SJSA1 (cell line): ENCODE data around the gene MAN1A2. TPM values are rescaled to one million over a fixed set of nuclear protein-coding genes. Genes with fewer than 3 reads are reported as not detected.
A peak's percentile ranks its signal among the peaks of the same experiment; 100 is the strongest.
"Not testable (repeated sequence)": the region's sequence is repeated elsewhere in the genome, so short reads cannot be mapped to it uniquely, and the experiment has no call there.

ENCODE experiments used
- DNase-seq, 2 experiments: peaks; one replicate each; pipeline ENCODE4 v3.0.0-alpha.2; 2015 to 2020; ENCODE audit warnings: low spot score in 2 of 2, low read depth in 1 of 2
- H3K27ac ChIP-seq: fragments of 250-450 bp; sonication (Bioruptor Pico); 2 replicates; pipeline ENCODE4 v1.5.1; 2020; ENCODE audit warnings: mild to moderate bottlenecking, moderate library complexity
- H3K27me3 ChIP-seq: fragments of 250-450 bp; sonication (Bioruptor Pico); replicated peaks from 2 replicates; pipeline ENCODE4 v1.5.1; 2020; ENCODE audit warnings: mild to moderate bottlenecking, moderate library complexity
- H3K36me3 ChIP-seq: fragments of 250-450 bp; sonication (Bioruptor Pico); 2 replicates; pipeline ENCODE4 v1.5.1; 2020; ENCODE audit warnings: mild to moderate bottlenecking
- H3K4me1 ChIP-seq: fragments of 250-450 bp; sonication (Bioruptor Pico); replicated peaks from 2 replicates; pipeline ENCODE4 v1.6.1; 2021; ENCODE audit warnings: mild to moderate bottlenecking
- H3K4me3 ChIP-seq: fragments of 250-450 bp; sonication (Bioruptor Pico); 2 replicates; pipeline ENCODE4 v1.5.1; 2020; ENCODE audit warnings: mild to moderate bottlenecking
- H3K9me3 ChIP-seq: fragments of 250-450 bp; sonication (Bioruptor Pico); replicated peaks from 2 replicates; pipeline ENCODE4 v1.5.1; 2020; ENCODE audit warnings: mild to moderate bottlenecking
- total RNA-seq: library from RNA; depleted of rRNA; stranded (reverse); fragments of >200 nt; shearing (Covaris generic); gene quantifications from 2 replicates; pipeline ENCODE4 v1.2.3, GENCODE V29; 2014

Gene MAN1A2
- total RNA-seq, 1 experiment from 2014 or later: 44.6 TPM

- H3K9me3 ChIP-seq: no peaks in the 10 kb centered on the region
- 0 out of 2 replicates have a peak, but pooled peaks cover 2% of the 10 kb centered on the region for H3K27me3 ChIP-seq
- DNase-seq: no peak
- H3K27ac ChIP-seq: no peak overlapping the region
- no peak overlapping the region for H3K4me3 ChIP-seq
- H3K4me1 ChIP-seq: no peaks in the 10 kb centered on the region
- H3K36me3 ChIP-seq: no peaks in the 10 kb centered on the region
These were observed 179.2 kb downstream of the MAN1A2 start for GRCh38 chr1:117546467-117546866.

DNA sequence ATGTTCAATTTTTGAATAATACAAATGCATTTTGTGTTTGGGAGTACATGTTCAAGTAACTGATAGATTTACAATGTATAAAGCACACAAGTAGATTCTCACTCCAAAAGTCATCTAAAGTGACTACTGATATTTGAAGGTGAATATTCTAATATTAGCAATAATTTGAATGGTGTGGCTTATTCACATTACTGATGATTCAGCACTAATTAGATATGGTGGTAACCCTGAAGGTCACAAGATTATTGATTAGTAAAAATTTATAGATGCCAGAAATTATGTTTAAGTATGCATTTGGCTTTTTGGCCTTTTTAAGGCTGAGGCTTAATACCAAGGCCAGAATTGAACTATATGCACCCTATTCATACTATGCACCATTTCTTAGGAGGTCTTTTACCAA, 186.2 kb downstream of the MAN1A2 start:
- Histone ChIP-seq H3K27ac (no peak overlapping the region), H3K27me3 (no peaks in the 10 kb centered on the region; the same call in 1 of the 2 replicates), H3K9me3 (no peaks in the 10 kb centered on the region), H3K4me1 (no peaks in the 10 kb centered on the region), H3K36me3 (no peaks in the 10 kb centered on the region), H3K4me3 (no peak overlapping the region)
- no peak for DNase-seq

GRCh38 chr1:117555806-117556205, 188.6 kb downstream of the MAN1A2 start:
- no peaks in the 10 kb centered on the region; the same call in 1 of the 2 replicates for H3K27me3 ChIP-seq
- no peak for DNase-seq
- no peaks in the 10 kb centered on the region for H3K9me3 ChIP-seq
- H3K36me3 ChIP-seq: no peaks in the 10 kb centered on the region
- H3K4me1 ChIP-seq: no peaks in the 10 kb centered on the region
- H3K27ac ChIP-seq: no peak overlapping the region
- no peak overlapping the region for H3K4me3 ChIP-seq

GRCh38 chr1:117556341-117556740, 189.1 kb downstream of the MAN1A2 start:
- no peak overlapping the region for H3K27ac ChIP-seq
- H3K4me3 ChIP-seq: no peak overlapping the region
- H3K4me1 ChIP-seq: no peaks in the 10 kb centered on the region
- H3K9me3 ChIP-seq: no peaks in the 10 kb centered on the region
- H3K36me3 ChIP-seq: no peaks in the 10 kb centered on the region
- no peak for DNase-seq
- no peaks in the 10 kb centered on the region; the same call in 1 of the 2 replicates for H3K27me3 ChIP-seq

- Histone ChIP-seq H3K4me1 (no peaks in the 10 kb centered on the region), H3K36me3 (no peaks in the 10 kb centered on the region), H3K27ac (no peak overlapping the region), H3K27me3 (no peaks in the 10 kb centered on the region; the same call in 1 of the 2 replicates), H3K9me3 (no peaks in the 10 kb centered on the region), H3K4me3 (no peak overlapping the region)
- DNase-seq: no peak
These were observed 189.7 kb downstream of the MAN1A2 start for GRCh38 chr1:117556976-117557375.

GRCh38 chr1:117558451-117558850, 191.2 kb downstream of the MAN1A2 start:
- not testable (repeated sequence) for H3K9me3 ChIP-seq, H3K27ac ChIP-seq, H3K27me3 ChIP-seq, H3K36me3 ChIP-seq, H3K4me3 ChIP-seq, H3K4me1 ChIP-seq, DNase-seq

DNA sequence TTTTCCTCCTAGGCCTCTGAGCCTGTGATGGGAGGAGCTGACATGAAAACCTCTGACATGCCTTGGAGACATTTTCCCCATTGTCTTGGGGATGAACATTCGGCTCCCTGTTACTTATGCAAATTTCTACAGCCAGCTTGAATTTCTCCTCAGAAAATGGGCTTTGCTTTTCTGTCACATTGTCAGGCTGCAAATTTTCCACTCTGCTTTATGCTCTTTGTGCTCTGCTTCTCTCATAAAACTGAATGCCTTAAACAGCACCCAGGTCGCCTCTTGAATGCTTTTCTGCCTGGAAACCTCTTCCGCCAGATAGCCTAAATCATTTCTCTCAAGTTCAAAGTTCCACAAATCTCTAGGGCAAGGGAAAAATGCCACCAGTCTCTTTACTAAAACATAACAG, 191.9 kb downstream of the MAN1A2 start:
- no peak overlapping the region for H3K27ac ChIP-seq
- no peak overlapping the region for H3K4me3 ChIP-seq
- H3K36me3 ChIP-seq: no peaks in the 10 kb centered on the region
- no peaks in the 10 kb centered on the region; the same call in 1 of the 2 replicates for H3K27me3 ChIP-seq
- no peak for DNase-seq
- no peaks in the 10 kb centered on the region for H3K4me1 ChIP-seq
- H3K9me3 ChIP-seq: no peaks in the 10 kb centered on the region

DNA sequence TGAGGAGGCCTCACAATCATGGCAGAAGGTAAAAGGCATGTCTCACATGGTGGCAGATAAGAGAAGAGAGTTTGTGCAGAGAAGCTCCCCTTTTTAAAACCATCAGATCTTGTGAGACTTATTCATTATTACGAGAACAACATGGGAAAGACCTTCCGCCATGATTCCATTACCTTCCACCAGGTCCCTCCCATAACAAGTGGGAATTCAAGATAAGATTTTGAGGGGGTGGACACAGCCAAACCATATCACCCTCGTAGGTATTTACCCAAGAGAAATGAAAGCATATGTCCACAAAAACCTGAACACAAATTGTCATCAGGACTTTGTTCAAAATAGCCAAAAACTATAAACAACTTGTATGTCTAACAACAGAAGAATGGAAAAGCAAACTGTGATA, 192.7 kb downstream of the MAN1A2 start:
- Histone ChIP-seq H3K36me3 (no peaks in the 10 kb centered on the region), H3K27ac (no peak overlapping the region), H3K4me1 (no peaks in the 10 kb centered on the region), H3K4me3 (no peak overlapping the region), H3K27me3 (no peaks in the 10 kb centered on the region; the same call in 1 of the 2 replicates), H3K9me3 (no peaks in the 10 kb centered on the region)
- no peak for DNase-seq

DNA sequence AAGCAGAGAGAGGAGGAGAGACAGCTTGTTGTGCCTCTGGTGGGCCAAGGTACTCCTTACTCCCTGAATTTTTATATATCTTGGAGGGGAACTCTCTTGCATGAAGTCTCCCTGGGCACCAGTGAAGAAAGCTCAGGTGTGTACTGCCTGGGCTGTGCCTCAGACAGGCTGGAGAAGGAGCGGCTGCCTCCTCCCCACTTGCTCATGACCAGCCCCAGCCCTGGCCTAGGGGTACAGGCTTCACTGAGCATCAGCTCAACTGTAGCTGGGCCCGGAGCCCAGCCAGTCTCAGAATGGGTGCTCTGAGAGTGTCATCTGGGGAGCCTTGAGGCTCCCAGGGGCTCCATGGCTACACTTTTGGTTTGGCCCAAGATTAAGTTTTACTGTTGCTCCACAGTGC, 193.8 kb downstream of the MAN1A2 start:
- Histone ChIP-seq H3K9me3 (no peaks in the 10 kb centered on the region), H3K4me1 (no peaks in the 10 kb centered on the region), H3K27ac (no peak overlapping the region), H3K4me3 (no peak overlapping the region), H3K27me3 (no peaks in the 10 kb centered on the region; the same call in 1 of the 2 replicates), H3K36me3 (no peaks in the 10 kb centered on the region)
- DNase-seq: no peak

- no peaks in the 10 kb centered on the region for H3K9me3 ChIP-seq
- no peaks in the 10 kb centered on the region; the same call in 1 of the 2 replicates for H3K27me3 ChIP-seq
- no peak overlapping the region for H3K4me3 ChIP-seq
- no peak overlapping the region for H3K27ac ChIP-seq
- no peak for DNase-seq
- H3K4me1 ChIP-seq: no peaks in the 10 kb centered on the region
- H3K36me3 ChIP-seq: no peaks in the 10 kb centered on the region
These were observed 194.3 kb downstream of the MAN1A2 start for GRCh38 chr1:117561551-117561950.

GRCh38 chr1:117562581-117563491, 195.6 kb downstream of the MAN1A2 start:
- H3K27ac ChIP-seq: no peak overlapping the region
- no peak for DNase-seq
- no peaks in the 10 kb centered on the region for H3K9me3 ChIP-seq
- H3K4me3 ChIP-seq: no peak overlapping the region
- H3K4me1 ChIP-seq: no peaks in the 10 kb centered on the region
- no peaks in the 10 kb centered on the region for H3K36me3 ChIP-seq
- H3K27me3 ChIP-seq: no peaks in the 10 kb centered on the region

DNA sequence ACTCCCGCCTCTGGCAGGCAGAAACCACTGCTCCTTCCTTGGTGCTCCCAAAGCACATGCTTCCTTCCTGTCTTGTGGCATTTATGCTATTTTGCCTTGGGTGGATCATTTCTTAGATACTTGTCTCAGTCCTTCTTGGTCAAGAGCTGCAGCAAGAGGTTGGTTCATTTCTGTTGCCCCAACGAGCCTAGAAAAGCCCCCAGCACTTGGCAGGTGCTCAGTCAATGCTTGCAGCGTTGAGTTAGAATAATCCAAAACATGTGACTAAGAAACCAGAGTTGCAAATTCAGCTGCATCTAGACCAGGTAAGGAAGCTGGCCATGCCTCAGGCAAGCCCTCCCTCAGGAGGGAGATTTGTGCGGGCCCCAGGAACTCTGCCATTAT, 196.2 kb downstream of the MAN1A2 start:
- no peak overlapping the region for H3K4me3 ChIP-seq
- H3K36me3 ChIP-seq: no peaks in the 10 kb centered on the region
- H3K27me3 ChIP-seq: no peaks in the 10 kb centered on the region
- no peaks in the 10 kb centered on the region for H3K9me3 ChIP-seq
- peak in 1 of 2 experiments; percentile 10 for DNase-seq
- H3K27ac ChIP-seq: no peak overlapping the region
- H3K4me1 ChIP-seq: no peaks in the 10 kb centered on the region

DNA sequence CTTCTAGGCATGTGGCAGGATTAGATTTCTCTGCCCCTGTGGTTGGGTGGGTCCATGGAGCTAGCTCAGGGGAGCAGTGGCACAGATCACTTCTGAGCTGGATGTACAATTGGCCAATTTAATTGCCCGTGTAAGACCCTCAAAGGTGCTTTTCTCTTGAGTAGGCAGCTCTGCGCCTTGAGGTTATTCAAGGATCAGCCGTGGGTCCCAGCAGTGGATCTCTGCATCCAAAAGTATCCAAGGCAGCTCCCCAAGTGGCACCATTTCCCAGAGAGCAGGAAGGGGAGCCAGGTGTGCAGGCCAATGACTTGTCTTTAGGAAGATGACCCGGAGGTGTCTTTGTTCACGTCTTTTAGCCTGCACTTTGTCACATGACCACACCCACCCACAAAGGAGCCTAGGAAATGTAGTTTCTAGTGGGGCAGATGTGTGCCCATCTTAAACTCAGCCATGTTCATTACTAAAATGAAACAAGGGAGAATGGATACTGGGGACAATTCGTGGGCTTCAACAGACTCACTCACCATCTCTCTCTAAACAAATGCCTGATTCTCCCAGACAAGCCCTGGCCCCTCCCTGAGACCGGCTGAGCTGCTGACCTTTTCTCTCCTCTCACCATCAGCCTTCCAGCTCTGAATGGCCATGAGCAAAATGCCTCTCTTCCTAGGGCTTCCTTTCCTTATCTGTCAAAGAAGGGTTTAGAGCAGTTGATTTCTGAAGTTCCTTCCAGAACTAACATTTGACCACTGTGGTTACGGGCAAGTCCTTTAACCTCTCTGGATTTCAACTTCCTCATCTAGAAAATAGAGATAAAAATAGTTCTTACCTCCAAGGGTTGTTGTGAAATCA, 197.2 kb downstream of the MAN1A2 start:
- Histone ChIP-seq H3K9me3 (no peaks in the 10 kb centered on the region), H3K4me3 (no peak overlapping the region), H3K27me3 (no peaks in the 10 kb centered on the region), H3K36me3 (no peaks in the 10 kb centered on the region), H3K4me1 (no peaks in the 10 kb centered on the region), H3K27ac (no peak overlapping the region)
- DNase-seq: no peak

- DNase-seq: no peak
- no peak overlapping the region for H3K27ac ChIP-seq
- no peak overlapping the region for H3K4me3 ChIP-seq
- H3K9me3 ChIP-seq: no peaks in the 10 kb centered on the region
- H3K27me3 ChIP-seq: no peaks in the 10 kb centered on the region
- no peaks in the 10 kb centered on the region for H3K4me1 ChIP-seq
- H3K36me3 ChIP-seq: no peaks in the 10 kb centered on the region
These were observed 197.9 kb downstream of the MAN1A2 start for GRCh38 chr1:117565076-117565556.
